ENCODE results near the gene MCF2L.

The MCF2L gene

GRCh38 chr13:112951674-112952371, 17.2 kb upstream of the MCF2L start:
- DNase-seq (ENCODE audit: low read depth), result no peak

GRCh38 chr13:112952759-112953551, 16.1 kb upstream of the MCF2L start:
- DNase-seq (ENCODE audit: low read depth), result no peak

- DNase-seq (ENCODE audit: low read depth), result no peak
These were observed 15.2 kb upstream of the MCF2L start for GRCh38 chr13:112953591-112954487.

- DNase-seq (ENCODE audit: low read depth), result no peak
These were observed 14.3 kb upstream of the MCF2L start for GRCh38 chr13:112954488-112955270.

- DNase-seq (ENCODE audit: low read depth), result no peak
These were observed 13.6 kb upstream of the MCF2L start for GRCh38 chr13:112955271-112955937.

- DNase-seq (ENCODE audit: low read depth), result no peak
These were observed 13.1 kb upstream of the MCF2L start for GRCh38 chr13:112955956-112956355.

GRCh38 chr13:112956571-112957294, 12.3 kb upstream of the MCF2L start:
- DNase-seq (ENCODE audit: low read depth), result no peak

- no peak for DNase-seq (ENCODE audit: low read depth)
These were observed 11.7 kb upstream of the MCF2L start for GRCh38 chr13:112957295-112957677.

GRCh38 chr13:112958127-112958989, 10.7 kb upstream of the MCF2L start:
- DNase-seq (ENCODE audit: low read depth), result no peak

GRCh38 chr13:112959206-112959605, 9.8 kb upstream of the MCF2L start:
- DNase-seq (ENCODE audit: low read depth), result no peak

GRCh38 chr13:112959701-112960542, 9.1 kb upstream of the MCF2L start:
- no peak for DNase-seq (ENCODE audit: low read depth)

- no peak for DNase-seq (ENCODE audit: low read depth)
These were observed 8.3 kb upstream of the MCF2L start for GRCh38 chr13:112960706-112961105.

GRCh38 chr13:112961457-112962369, 7.3 kb upstream of the MCF2L start:
- DNase-seq (ENCODE audit: low read depth), result no peak

GRCh38 chr13:112962396-112962795, 6.6 kb upstream of the MCF2L start:
- DNase-seq (ENCODE audit: low read depth), result no peak

- DNase-seq (ENCODE audit: low read depth), result no peak
These were observed 5.9 kb upstream of the MCF2L start for GRCh38 chr13:112962911-112963625.

GRCh38 chr13:112963641-112964040, 5.4 kb upstream of the MCF2L start:
- DNase-seq (ENCODE audit: low read depth), result no peak

GRCh38 chr13:112964971-112965492, 4.0 kb upstream of the MCF2L start:
- no peak for DNase-seq (ENCODE audit: low read depth)

Data from HS-27A (cell line).